GM19099 (cell line): ENCODE data around the gene ALPL.

ENCODE experiments used
- POLR2A ChIP-seq: IDR thresholded peaks from 3 replicates; pipeline ENCODE4 v1.6.1; 2011; ENCODE audit warnings: low read depth; ENCODE audit not compliant: insufficient read length; ENCODE audit errors: extremely low read depth

Gene ALPL

DNA sequence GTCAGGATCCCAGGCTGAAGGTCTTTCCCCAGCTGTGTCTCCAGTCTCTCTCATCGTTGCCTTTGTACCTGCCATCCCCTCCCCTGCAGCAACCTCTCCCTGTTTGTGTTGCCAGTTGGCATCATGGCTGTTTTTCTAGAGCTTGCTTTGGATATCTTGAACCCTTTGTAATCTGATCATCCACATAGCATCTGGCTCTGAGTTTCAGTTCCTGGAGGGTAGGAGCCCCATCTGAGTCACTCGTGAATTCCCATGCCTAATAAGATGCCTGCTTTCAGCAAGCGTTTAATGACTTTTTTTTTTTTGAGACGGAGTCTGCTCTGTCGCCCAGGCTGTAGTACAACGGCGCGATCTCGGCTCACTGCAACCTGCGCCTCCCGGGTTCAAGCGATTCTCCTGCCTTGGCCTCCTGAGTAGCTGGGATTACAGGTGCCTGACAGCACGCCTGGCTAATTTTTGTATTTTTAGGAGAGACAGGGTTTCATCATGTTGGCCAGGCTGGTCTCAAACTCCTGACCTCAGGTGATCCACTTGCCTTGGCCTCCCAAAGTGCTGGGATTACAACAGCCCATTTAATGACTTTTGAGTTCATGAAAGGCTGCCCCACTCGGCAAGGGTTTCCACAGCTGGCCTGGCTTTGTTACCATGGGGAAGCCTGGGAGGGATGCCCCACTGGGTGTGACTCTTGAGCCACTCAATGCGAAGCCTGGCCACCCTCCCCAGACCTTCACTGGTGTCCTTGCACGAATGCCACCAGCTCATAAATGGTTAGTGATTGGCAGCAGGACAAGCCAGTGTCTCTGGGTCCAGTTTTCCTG is 11.9 kb downstream of the ALPL start:
- TF ChIP-seq POLR2A = no peak

DNA sequence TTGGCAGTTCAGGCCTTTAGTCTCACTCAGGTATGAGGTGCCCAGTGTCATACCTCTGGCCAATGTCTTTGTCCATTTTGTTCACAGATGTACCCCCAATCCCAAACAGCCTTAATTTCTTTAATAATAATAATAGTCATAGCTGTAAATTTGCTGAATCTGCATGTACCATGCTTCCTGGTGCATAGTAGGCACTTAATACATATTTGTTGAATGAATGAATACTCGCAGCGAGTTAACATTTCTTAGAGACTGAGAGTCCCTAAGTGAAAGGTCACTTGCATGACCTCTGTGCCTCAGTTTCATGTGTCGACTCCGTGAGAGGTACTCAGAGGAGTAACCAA is 12.5 kb downstream of the ALPL start:
- no peak for TF ChIP-seq POLR2A

DNA sequence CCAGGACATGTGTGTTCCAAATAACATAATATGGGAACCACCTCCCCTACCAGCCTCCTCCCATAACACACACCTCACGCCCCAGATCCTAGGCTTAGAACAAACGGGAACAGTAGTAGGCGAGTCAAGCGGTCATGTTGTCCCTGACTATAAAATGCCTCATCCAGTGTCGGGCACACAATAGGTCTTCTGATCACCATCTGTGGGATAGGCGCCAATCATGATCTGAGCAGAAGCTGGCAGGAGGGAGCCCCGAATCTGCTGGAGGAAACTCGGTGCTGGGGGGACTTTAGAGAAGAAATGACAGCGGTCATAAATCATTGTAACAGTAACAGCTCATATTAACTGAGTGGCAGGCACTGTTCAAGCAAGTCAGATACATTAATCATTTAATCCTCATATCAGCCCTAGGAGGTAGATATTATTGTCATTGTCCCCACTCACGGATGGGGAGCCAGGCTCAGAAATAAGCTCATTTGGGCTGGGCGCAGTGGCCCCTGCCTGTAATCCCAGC is 13.4 kb downstream of the ALPL start:
- no peak for TF ChIP-seq POLR2A

DNA sequence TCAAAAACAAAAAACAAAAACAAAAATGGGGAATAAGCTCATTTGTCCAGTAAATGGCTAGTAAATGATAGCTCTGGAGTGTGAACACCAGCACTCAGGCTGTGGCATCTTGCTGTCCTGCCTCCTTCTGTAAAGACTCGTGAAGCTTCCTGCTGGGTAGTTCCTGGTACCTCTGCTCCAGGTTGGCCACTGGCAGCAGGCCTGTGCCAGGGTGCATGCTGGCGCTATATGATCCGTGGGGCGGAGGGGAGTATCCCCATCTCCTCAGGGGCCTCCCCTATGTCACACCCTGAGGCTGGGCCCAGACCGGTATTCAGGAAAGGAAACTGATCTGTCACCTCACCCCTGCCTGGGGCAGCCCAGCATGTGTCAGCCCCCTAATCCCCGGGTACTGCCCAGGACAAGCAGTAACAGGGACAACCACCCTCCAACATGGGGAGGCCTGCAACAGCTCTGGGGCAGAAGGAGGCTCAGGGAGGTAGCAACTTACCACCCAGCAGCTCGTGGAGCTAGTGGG is 14.1 kb downstream of the ALPL start:
- TF ChIP-seq POLR2A = no peak

DNA sequence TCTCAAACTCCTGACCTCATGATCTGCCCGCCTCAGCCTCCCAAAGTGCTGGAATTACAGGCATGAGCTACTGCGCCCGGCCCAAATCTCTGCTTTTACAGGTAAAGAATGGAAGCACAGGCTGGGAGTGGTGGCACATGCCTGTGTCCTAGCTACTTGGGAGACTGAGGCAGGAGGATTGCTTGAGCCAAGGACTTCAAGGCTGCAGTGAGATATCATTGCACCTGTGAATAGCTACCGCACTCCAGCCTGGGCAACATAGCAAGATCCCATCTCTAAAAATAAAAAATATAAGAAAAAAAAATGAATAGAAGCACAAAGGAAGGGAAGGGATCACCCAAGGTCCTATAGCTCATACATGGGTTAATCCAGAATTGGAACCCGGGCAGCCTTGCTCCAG is 15.0 kb downstream of the ALPL start:
- no peak for TF ChIP-seq POLR2A

DNA sequence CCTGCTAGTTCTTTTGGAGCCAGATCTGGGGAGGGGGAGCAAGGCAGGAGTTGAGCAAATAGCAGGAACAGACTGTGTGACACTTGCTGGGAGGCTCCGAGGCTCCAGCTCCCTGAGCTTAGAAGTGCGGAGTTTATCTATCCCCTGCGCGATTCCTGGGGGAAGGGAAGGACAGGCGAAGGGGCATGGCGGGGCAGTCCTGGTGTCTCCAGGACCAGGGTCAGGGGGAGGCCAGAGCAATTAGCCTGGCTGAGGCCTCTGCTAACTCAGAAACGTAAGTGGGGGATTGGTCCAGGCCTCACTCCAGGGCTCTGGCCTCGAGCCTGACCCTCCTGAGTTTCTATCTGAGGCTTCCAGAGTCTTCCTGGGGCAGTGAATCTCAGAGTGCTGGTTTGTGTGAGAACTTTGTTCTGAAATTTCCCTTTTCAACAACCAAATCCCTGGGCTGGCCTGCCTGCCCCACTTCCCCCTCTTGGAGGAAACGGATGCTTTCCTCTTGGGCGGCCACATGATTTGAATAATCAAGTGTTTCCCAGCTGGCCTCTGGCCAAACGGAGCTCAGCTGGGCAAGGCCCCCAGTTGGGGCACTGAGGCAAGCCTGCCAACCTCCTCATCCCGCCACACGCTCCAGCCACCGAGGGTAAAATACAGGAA is 15.6 kb downstream of the ALPL start:
- TF ChIP-seq POLR2A = no peak

DNA sequence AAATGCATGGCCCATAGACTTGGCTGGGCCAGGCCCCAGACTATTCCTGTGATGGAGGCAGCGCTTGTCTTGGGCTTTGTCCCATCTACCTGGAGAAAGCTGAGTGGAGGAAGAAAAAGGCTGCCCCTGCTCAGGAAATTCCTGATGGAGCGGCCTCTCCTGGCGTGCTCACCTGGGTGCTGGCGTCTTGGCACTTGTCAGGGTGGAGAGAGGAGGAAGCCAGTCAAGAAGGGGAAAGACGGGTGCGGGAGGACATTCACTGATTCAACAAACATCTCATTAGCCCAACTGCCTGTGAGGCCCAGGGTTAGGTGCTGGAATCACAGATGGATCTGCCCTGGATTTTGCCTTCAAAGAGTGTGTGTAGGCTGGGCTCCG is 16.1 kb downstream of the ALPL start:
- TF ChIP-seq POLR2A = no peak

DNA sequence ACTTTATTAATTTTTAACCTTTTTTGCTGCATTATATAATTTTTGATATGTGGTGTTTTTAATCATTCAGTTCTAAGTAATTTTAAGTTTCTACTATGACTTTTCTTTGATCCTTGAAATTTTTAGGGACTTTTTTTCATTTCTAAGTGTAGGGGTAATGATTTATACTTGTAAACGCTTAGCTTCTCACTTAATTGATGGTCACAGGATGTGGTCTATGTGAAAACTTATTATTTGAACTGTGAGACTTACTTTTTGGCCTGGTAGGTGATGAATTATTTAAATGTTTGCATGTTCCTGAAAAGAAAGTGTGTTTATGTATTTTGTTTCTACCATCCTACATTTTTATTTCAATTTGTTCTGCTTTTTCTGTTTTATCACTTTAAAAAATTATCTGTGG is 17.2 kb downstream of the ALPL start:
- no peak for TF ChIP-seq POLR2A

DNA sequence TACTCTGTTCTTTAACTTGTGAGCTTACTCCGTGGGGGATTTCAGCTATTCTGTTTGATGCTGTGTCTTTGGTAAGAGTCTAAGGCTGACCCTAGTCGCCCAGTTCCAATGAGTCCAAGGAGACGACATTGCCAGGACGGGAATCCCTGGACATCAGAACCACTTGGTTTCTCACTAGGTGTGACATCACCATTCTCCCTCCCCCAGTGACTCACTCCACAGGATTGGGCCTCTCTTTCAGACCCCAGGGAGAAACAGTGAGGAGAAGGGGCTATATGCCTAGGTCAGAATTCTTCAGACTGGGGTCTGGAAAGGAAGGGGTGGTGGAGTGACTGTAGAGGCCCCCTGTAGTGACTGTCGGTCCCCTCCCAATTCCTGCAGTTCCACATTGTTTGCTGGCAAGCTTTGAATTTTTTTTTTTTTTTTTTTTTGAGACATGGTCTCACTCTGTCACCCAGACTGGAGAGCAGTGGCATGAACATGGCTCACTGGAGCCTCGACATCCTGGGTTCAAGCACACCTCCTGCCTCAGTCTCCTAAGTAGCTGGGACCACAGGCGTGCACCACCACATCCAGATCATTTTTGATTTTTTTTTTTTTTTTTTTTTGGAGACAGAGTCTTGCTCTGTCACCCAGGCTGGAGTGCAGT is 21.3 kb downstream of the ALPL start:
- no peak for TF ChIP-seq POLR2A

DNA sequence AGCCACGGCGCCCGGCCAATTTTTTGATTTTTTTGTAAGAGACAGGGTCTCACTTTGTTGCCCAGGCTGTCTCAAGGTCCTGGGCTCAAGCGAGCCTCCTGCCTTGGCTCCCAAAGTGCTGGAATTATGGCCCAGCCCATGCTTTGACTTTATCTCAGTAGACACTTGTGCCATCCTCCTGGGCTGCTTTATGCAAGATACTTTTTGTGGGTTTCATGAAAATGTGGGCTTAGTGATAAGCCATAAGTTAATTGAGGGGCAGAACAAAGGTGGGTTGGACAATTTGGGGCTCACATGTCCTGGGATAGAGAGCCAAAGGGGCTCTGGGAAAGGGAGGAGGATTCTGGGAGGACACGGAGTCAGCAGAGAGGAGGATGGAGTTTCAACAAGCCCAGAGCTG is 22.0 kb downstream of the ALPL start:
- TF ChIP-seq POLR2A = no peak

DNA sequence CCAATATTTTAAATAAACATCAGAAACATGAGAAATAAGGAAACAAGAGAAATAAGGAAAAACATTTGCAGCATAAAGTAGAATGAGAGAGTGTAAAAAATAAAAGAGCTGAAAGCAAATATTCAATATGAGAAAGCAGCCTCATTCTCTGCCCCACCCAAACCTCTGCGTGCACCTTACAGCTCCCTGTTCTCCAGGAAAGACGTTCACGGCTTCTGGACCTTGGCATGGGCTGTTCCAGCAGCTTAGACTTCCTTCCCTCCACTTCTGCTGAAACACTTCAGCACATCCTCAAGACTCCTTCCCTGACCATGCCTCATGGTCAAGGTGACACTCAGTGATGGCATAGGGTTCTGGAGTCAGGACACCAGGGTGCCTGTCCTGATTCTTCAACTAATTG is 23.3 kb downstream of the ALPL start:
- TF ChIP-seq POLR2A = no peak

DNA sequence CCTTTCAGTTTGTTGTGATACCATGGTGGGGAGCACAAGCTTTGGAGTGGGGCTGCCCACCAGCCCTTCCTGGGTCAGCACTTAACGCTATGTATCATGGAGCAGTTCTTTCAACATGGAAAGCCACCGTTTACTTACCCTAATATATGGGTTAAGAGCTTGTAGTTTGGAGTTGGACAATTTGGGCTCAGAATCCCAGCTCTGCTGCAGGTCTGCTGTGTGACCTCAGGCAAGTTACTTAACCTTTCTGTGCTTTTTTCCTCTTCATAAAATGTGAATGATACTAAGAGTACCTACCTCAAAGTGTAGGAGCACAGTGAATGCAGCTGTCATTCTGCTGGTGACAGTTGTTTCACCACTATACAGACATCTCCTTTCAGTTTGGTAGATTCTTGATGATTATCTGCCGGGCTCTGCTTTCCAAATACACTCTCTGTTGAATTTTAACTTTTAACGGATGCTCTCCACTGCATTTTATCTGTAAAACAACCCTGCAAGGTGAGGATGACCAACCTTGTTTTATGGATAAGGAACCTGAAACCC is 23.8 kb downstream of the ALPL start:
- no peak for TF ChIP-seq POLR2A

DNA sequence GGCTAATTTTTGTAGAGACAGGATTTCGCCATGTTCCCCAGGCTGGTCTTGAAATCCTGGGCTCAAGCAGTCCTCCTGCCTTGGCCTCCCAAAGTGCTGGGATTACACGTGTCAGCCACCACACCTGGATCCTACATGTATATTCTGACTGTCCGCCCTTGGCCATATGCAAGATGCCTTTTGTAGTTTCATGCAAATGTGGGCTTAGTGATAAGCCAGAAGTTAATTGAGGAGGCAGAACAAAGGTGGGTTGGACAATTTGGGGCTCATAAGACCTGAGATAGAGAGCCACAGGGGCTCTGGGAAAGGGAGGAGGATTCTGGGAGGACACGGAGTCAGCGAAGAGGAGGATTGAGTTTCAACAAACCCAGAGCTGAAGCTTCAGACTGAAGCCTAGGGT is 24.9 kb downstream of the ALPL start:
- no peak for TF ChIP-seq POLR2A

DNA sequence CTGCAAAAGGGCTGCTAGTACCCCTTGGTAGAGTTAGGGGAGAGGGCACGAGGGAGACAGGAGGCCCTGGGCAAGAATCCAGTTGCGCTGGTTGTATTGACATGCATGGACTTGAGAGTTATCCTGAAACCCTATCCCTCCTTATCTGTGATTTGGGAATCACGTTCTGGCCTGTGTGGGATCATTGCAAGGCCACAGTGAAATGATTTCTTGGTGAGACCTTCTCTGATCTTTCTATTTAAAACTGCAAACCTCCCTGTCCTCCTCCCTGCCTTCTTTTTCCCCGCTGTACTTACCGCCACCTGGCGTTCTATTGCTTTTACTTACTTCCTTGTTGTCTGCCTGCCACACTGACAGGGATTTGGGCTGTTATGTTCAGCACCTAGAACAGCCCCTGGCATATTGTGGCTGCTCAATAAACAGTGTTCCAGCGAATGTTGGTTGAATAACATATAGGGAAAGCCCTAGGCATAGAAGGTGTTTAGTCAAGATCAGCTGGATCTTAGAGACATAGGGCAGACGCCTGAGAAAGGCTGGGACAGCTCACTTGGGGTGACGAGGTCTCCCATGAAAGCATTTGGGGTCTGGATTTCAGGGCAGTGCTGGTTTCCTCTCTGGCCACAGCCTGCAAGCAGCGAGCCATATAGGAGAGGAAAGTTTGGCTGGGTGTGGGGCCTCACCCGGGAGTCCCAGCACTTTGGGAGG is 25.6 kb downstream of the ALPL start:
- TF ChIP-seq POLR2A = no peak

DNA sequence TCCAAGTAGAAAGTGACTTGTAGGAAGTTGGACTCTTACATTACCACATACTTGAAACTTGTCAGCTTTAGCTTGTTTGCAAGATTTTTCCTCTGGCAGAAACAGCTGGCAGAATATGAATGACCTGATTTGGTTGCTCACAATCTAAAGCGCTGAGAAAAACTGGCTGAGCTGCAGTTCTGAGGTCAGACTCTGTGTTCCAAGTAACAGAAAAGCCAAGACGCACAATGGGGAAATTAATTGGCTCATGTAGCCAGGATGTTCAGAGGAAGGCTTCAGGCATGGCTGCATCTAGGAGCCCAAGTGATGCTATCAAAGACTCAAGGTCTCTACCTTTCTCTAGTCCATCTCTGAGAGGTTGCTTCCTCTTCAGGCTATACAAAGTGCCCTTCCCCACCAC is 27.0 kb downstream of the ALPL start:
- TF ChIP-seq POLR2A = no peak
